ENCODE data around the gene FABP1.

Gene FABP1

DNA sequence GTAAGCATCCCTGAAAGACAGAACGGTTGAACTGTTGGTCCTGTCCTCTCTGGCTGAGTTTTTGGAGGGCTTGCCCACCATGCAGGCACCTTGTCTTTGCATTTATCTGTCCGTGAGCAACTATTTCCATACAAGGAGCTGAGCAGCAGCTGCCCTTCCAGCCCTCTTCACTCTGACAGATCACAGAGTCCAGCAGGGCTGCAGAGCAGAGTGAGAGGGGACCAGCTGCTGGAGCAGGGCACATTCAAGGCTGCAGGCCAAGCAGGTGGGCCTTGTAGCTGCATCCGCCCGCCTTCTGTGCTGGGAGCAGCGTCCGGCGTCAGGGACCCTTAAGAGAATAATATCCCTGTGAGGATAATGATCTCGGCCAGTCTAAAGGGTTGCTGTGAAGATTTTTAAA lies 50.8 kb downstream of the FABP1 start:
- Histone ChIP-seq H3K4me3 (ENCODE audit: low read depth, low read length) (no peak overlapping the region), H3K9me3 (ENCODE audit: control insufficient read depth, insufficient read depth, low read length) (no peaks in the 10 kb centered on the region), H3K27ac (ENCODE audit: low read depth, low read length) (no peak overlapping the region), H3K27me3 (ENCODE audit: control insufficient read depth, insufficient read depth, low read length) (no peaks in the 10 kb centered on the region), H3K9ac (ENCODE audit: low read depth, low read length) (no peak overlapping the region), H3K36me3 (ENCODE audit: control insufficient read depth, insufficient read depth, low read length) (no peaks in the 10 kb centered on the region), H3K4me1 (ENCODE audit: control insufficient read depth, insufficient read depth, low read length) (0 out of 2 replicates have a peak, but pooled peaks cover 2% of the 10 kb centered on the region)

DNA sequence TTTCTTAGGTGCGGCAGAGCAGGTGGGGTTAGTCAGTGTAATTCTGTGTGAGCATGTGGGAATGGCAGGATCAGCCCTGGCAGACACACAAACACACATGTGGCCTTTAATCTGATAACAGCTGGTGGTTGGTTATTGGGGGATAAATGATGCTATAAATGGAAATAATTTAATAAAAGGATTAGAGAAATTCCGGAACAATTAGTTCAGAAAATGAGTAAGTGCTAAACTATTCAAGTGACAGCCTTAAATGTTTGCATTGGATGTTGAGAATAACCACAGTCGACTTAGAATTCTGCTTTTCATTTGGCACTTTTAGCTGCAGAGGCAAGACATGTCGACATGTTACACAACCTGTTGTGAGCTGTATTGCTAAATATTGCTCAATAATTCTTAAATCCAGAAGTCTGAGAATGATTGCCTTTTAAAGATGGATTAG lies 53.0 kb downstream of the FABP1 start:
- Histone ChIP-seq H3K4me3 (ENCODE audit: low read depth, low read length) (no peak overlapping the region), H3K27ac (ENCODE audit: low read depth, low read length) (no peak overlapping the region), H3K36me3 (ENCODE audit: control insufficient read depth, insufficient read depth, low read length) (no peaks in the 10 kb centered on the region), H3K27me3 (ENCODE audit: control insufficient read depth, insufficient read depth, low read length) (no peaks in the 10 kb centered on the region), H3K4me1 (ENCODE audit: control insufficient read depth, insufficient read depth, low read length) (no peaks in the 10 kb centered on the region), H3K9me3 (ENCODE audit: control insufficient read depth, insufficient read depth, low read length) (no peaks in the 10 kb centered on the region), H3K9ac (ENCODE audit: low read depth, low read length) (no peak overlapping the region)

GRCh38 chr2:88074150-88074549 lies 53.7 kb downstream of the FABP1 start:
- H3K4me3 ChIP-seq (ENCODE audit: low read depth, low read length), result no peak overlapping the region
- H3K27me3 ChIP-seq (ENCODE audit: control insufficient read depth, insufficient read depth, low read length), result no peaks in the 10 kb centered on the region
- no peaks in the 10 kb centered on the region for H3K4me1 ChIP-seq (ENCODE audit: control insufficient read depth, insufficient read depth, low read length)
- H3K9ac ChIP-seq (ENCODE audit: low read depth, low read length), result no peak overlapping the region
- H3K9me3 ChIP-seq (ENCODE audit: control insufficient read depth, insufficient read depth, low read length), result no peaks in the 10 kb centered on the region
- no peak overlapping the region for H3K27ac ChIP-seq (ENCODE audit: low read depth, low read length)
- no peaks in the 10 kb centered on the region for H3K36me3 ChIP-seq (ENCODE audit: control insufficient read depth, insufficient read depth, low read length)
